Measurements from ENCODE around the gene CCL15. TPM values are rescaled to one million over a fixed set of nuclear protein-coding genes. Genes with fewer than 3 reads are reported as not detected.
"Not testable (repeated sequence)": the region's sequence is repeated elsewhere in the genome, so short reads cannot be mapped to it uniquely, and the experiment has no call there.

The CCL15 gene
- total and polyA plus RNA-seq, 4 donors, result 0.23 TPM; not detected in 3

GRCh38 chr17:36016555-36016954, 15.2 kb upstream of the CCL15 start:
- no peak for DNase-seq (ENCODE audit: low read depth in 4 of 6, low spot score in 6 of 6)
- H3K36me3 ChIP-seq (ENCODE audit: control insufficient read depth, insufficient read depth, low read length), result no peaks in the 10 kb centered on the region
- H3K27ac ChIP-seq (ENCODE audit: low read depth, low read length), result no peak overlapping the region
- WGBS (ENCODE audit: insufficient coverage), result no CpG with 5 or more reads among the region's 2 CpGs
- H3K4me3 ChIP-seq (ENCODE audit: low read depth, low read length), result no peak overlapping the region
- H3K27me3 ChIP-seq (ENCODE audit: control insufficient read depth, insufficient read depth, low read length), result no peaks in the 10 kb centered on the region
- H3K9me3 ChIP-seq (ENCODE audit: control insufficient read depth, insufficient read depth, low read length), result peaks cover 1% of the 10 kb centered on the region
- no peaks in the 10 kb centered on the region for H3K4me1 ChIP-seq (ENCODE audit: control insufficient read depth, insufficient read depth, low read length)

DNA sequence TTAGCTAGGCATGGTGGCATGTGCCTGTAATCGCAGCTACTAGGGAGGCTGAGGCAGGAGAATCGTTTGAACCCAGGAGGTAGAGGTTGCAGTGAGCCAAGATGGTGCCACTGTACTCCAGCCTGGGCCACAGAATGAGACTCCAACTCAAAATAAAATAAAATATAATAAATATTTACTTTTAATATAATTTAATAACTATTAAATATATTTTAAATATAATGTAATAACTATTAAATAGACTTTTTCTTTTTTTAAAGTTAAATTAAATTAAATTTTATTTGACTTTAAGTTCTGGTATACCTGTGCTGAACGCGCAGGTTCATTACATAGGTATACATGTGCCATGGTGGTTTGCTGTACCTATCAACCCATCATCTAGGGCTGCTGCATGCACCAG, 14.5 kb upstream of the CCL15 start:
- WGBS (ENCODE audit: insufficient coverage), result 100% methylated on average over 2 of the region's 4 CpGs

GRCh38 chr17:36014946-36015345, 13.6 kb upstream of the CCL15 start:
- no CpG with 5 or more reads among the region's 5 CpGs for WGBS (ENCODE audit: insufficient coverage)
- DNase-seq (ENCODE audit: low read depth in 4 of 6, low spot score in 6 of 6), result no peak
- no peaks in the 10 kb centered on the region for H3K27me3 ChIP-seq (ENCODE audit: control insufficient read depth, insufficient read depth, low read length)

More for the DNA sequence above, 14.5 kb upstream of the CCL15 start:
- not testable (repeated sequence) for H3K27me3 ChIP-seq (ENCODE audit: control insufficient read depth, insufficient read depth, low read length); H3K36me3 ChIP-seq (ENCODE audit: control insufficient read depth, insufficient read depth, low read length); H3K4me1 ChIP-seq (ENCODE audit: control insufficient read depth, insufficient read depth, low read length); DNase-seq (ENCODE audit: low read depth in 4 of 6, low spot score in 6 of 6); H3K4me3 ChIP-seq (ENCODE audit: low read depth, low read length); H3K9me3 ChIP-seq (ENCODE audit: control insufficient read depth, insufficient read depth, low read length); H3K27ac ChIP-seq (ENCODE audit: low read depth, low read length)

DNA sequence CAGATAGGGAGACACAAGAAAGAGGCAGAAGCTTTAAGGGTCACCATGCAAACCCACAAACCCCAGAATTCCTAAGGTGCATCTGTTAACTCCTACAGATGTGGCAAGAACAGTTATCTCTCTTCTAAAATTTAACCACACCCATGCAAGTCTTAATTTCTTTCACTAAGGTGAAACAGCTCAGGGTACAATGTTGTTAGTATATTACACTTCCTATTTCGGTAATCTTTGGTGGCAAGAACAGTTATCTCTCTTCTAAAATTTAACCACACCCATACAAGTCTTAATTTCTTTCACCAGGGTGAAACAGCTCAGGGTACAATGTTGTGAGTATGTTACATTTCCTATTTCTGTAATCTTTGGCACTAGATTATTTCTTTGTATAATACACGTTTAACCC, 9.8 kb upstream of the CCL15 start:
- no peaks in the 10 kb centered on the region for H3K4me1 ChIP-seq (ENCODE audit: control insufficient read depth, insufficient read depth, low read length)
- H3K27me3 ChIP-seq (ENCODE audit: control insufficient read depth, insufficient read depth, low read length), result no peaks in the 10 kb centered on the region
- no CpG with 5 or more reads among the region's 2 CpGs for WGBS (ENCODE audit: insufficient coverage)
- H3K36me3 ChIP-seq (ENCODE audit: control insufficient read depth, insufficient read depth, low read length), result no peaks in the 10 kb centered on the region
- DNase-seq (ENCODE audit: low read depth in 4 of 6, low spot score in 6 of 6), result no peak
- no peak overlapping the region for H3K4me3 ChIP-seq (ENCODE audit: low read depth, low read length)
- H3K27ac ChIP-seq (ENCODE audit: low read depth, low read length), result no peak overlapping the region
- H3K9me3 ChIP-seq (ENCODE audit: control insufficient read depth, insufficient read depth, low read length), result peaks cover 2% of the 10 kb centered on the region

More at GRCh38 chr17:36014946-36015345, 13.6 kb upstream of the CCL15 start:
- Histone ChIP-seq H3K9me3 (ENCODE audit: control insufficient read depth, insufficient read depth, low read length) (peaks cover 2% of the 10 kb centered on the region), H3K4me3 (ENCODE audit: low read depth, low read length) (no peak overlapping the region), H3K27ac (ENCODE audit: low read depth, low read length) (no peak overlapping the region), H3K4me1 (ENCODE audit: control insufficient read depth, insufficient read depth, low read length) (no peaks in the 10 kb centered on the region), H3K36me3 (ENCODE audit: control insufficient read depth, insufficient read depth, low read length) (no peaks in the 10 kb centered on the region)

- Histone ChIP-seq H3K4me1 (ENCODE audit: control insufficient read depth, insufficient read depth, low read length) (no peaks in the 10 kb centered on the region), H3K36me3 (ENCODE audit: control insufficient read depth, insufficient read depth, low read length) (no peaks in the 10 kb centered on the region), H3K4me3 (ENCODE audit: low read depth, low read length) (no peak overlapping the region), H3K27me3 (ENCODE audit: control insufficient read depth, insufficient read depth, low read length) (no peaks in the 10 kb centered on the region), H3K9me3 (ENCODE audit: control insufficient read depth, insufficient read depth, low read length) (peaks cover 2% of the 10 kb centered on the region), H3K27ac (ENCODE audit: low read depth, low read length) (no peak overlapping the region)
- WGBS (ENCODE audit: insufficient coverage), result 87% methylated on average over 7 of the region's 14 CpGs
- no peak for DNase-seq (ENCODE audit: low read depth in 4 of 6, low spot score in 6 of 6)
Measured at GRCh38 chr17:36008998-36009665, 7.8 kb upstream of the CCL15 start.

DNA sequence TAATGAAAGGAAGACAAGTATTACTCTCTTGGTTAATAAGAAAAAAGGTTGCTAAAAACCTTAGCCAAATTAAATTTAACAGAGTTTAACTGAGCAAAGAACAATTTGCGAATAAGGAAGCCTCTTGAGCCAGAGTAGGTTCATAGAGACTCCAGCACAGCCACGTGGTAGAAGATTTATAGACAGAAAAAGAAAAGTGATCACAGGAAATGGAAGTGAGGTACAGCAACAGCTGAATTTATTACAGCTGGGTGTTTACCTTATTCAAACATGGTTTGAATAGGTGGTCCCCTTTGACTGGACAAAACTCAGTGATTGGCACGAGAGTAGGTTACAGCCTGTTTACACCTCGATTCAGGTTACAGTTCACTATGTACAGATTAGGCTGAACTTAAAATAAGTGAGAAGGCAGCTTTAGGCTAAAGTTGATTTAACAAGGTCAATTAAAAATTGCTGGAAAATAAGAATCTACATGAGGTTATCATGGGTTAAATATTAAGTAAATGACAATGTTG, 3.3 kb upstream of the CCL15 start:
- 46% methylated on average over 3 of the region's 4 CpGs for whole genome bisulfite sequencing (ENCODE audit: insufficient coverage)

GRCh38 chr17:36002631-36003030, 1.3 kb upstream of the CCL15 start:
- no peak for DNase-seq (ENCODE audit: low read depth in 4 of 6, low spot score in 6 of 6)

More for the DNA sequence above, 3.3 kb upstream of the CCL15 start:
- Histone ChIP-seq H3K4me1 (ENCODE audit: control insufficient read depth, insufficient read depth, low read length) (no peaks in the 10 kb centered on the region), H3K27ac (ENCODE audit: low read depth, low read length) (no peak overlapping the region), H3K27me3 (ENCODE audit: control insufficient read depth, insufficient read depth, low read length) (no peaks in the 10 kb centered on the region), H3K36me3 (ENCODE audit: control insufficient read depth, insufficient read depth, low read length) (no peaks in the 10 kb centered on the region), H3K4me3 (ENCODE audit: low read depth, low read length) (no peak overlapping the region), H3K9me3 (ENCODE audit: control insufficient read depth, insufficient read depth, low read length) (no peaks in the 10 kb centered on the region)
- no peak for DNase-seq (ENCODE audit: low read depth in 4 of 6, low spot score in 6 of 6)

GRCh38 chr17:36001862-36002603, 680 bp upstream of the CCL15 start:
- DNase-seq (ENCODE audit: low read depth in 4 of 6, low spot score in 6 of 6), result peak in 1 of 6 donors; percentile 2
- Histone ChIP-seq H3K36me3 (ENCODE audit: control insufficient read depth, insufficient read depth, low read length) (no peaks in the 10 kb centered on the region), H3K27ac (ENCODE audit: low read depth, low read length) (no peak overlapping the region), H3K9me3 (ENCODE audit: control insufficient read depth, insufficient read depth, low read length) (no peaks in the 10 kb centered on the region), H3K27me3 (ENCODE audit: control insufficient read depth, insufficient read depth, low read length) (no peaks in the 10 kb centered on the region), H3K4me1 (ENCODE audit: control insufficient read depth, insufficient read depth, low read length) (no peaks in the 10 kb centered on the region), H3K4me3 (ENCODE audit: low read depth, low read length) (no peak overlapping the region)
- 72% methylated on average over 4 of the region's 6 CpGs for WGBS (ENCODE audit: insufficient coverage)

More at GRCh38 chr17:36002631-36003030, 1.3 kb upstream of the CCL15 start:
- Histone ChIP-seq H3K27ac (ENCODE audit: low read depth, low read length) (no peak overlapping the region), H3K36me3 (ENCODE audit: control insufficient read depth, insufficient read depth, low read length) (no peaks in the 10 kb centered on the region), H3K9me3 (ENCODE audit: control insufficient read depth, insufficient read depth, low read length) (no peaks in the 10 kb centered on the region), H3K4me1 (ENCODE audit: control insufficient read depth, insufficient read depth, low read length) (no peaks in the 10 kb centered on the region), H3K27me3 (ENCODE audit: control insufficient read depth, insufficient read depth, low read length) (no peaks in the 10 kb centered on the region), H3K4me3 (ENCODE audit: low read depth, low read length) (no peak overlapping the region)
- 95% methylated on average over 5 of the region's 7 CpGs for WGBS (ENCODE audit: insufficient coverage)

- H3K4me3 ChIP-seq (ENCODE audit: low read depth, low read length), result no peak overlapping the region
- no peak for DNase-seq (ENCODE audit: low read depth in 4 of 6, low spot score in 6 of 6)
- 91% methylated on average over 3 of the region's 6 CpGs for WGBS (ENCODE audit: insufficient coverage)
Measured at GRCh38 chr17:36000732-36001109, 632 bp downstream of the CCL15 start.

GRCh38 chr17:35998756-35999155, 2.6 kb downstream of the CCL15 start:
- Histone ChIP-seq H3K27ac (ENCODE audit: low read depth, low read length) (no peak overlapping the region), H3K27me3 (ENCODE audit: control insufficient read depth, insufficient read depth, low read length) (no peaks in the 10 kb centered on the region)

More at GRCh38 chr17:36000732-36001109, 632 bp downstream of the CCL15 start:
- Histone ChIP-seq H3K27me3 (ENCODE audit: control insufficient read depth, insufficient read depth, low read length) (no peaks in the 10 kb centered on the region), H3K36me3 (ENCODE audit: control insufficient read depth, insufficient read depth, low read length) (no peaks in the 10 kb centered on the region), H3K9me3 (ENCODE audit: control insufficient read depth, insufficient read depth, low read length) (no peaks in the 10 kb centered on the region), H3K27ac (ENCODE audit: low read depth, low read length) (no peak overlapping the region), H3K4me1 (ENCODE audit: control insufficient read depth, insufficient read depth, low read length) (no peaks in the 10 kb centered on the region)

More at GRCh38 chr17:35998756-35999155, 2.6 kb downstream of the CCL15 start:
- WGBS (ENCODE audit: insufficient coverage), result 33% methylated on average over 1 of the region's 1 CpG
- Histone ChIP-seq H3K9me3 (ENCODE audit: control insufficient read depth, insufficient read depth, low read length) (no peaks in the 10 kb centered on the region), H3K36me3 (ENCODE audit: control insufficient read depth, insufficient read depth, low read length) (no peaks in the 10 kb centered on the region), H3K4me3 (ENCODE audit: low read depth, low read length) (no peak overlapping the region), H3K4me1 (ENCODE audit: control insufficient read depth, insufficient read depth, low read length) (no peaks in the 10 kb centered on the region)
- no peak for DNase-seq (ENCODE audit: low read depth in 4 of 6, low spot score in 6 of 6)
